ENCODE results near the gene PCCA.

GRCh38 chr13:100301418-100301817, 212.5 kb downstream of the PCCA start:
- TF ChIP-seq CTCF (IDR thresholded peaks at IDR 0.05), result no peak
- no peak for TF ChIP-seq EP300 (IDR thresholded peaks at IDR 0.05)
- TF ChIP-seq POLR2AphosphoS5 (IDR thresholded peaks at IDR 0.05), result no peak
- no peak for TF ChIP-seq POLR2A (IDR thresholded peaks at IDR 0.05)
